ENCODE results near the gene NFIC.

NFIC gene

DNA sequence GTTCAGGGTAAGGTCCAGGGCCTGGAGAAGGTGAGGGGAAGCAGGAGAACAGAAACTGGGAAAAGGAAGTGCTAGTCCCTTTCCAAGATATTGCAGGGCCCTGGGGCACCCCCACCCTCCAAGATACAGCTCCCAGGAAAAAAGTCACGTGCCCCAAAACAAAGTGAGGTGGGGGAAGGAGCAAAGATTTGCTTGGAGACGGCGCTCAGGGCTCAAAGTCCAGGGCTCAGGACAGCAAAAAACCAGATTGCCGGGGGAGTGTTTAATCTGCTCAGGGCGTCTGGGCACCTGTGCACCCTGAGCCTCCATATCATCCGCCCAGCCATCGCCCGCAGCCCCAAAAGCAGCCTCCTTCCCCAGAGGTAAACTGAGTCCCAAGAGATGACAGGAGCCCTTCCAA is 107.6 kb downstream of the NFIC start:
- DNase-seq: no peak

DNA sequence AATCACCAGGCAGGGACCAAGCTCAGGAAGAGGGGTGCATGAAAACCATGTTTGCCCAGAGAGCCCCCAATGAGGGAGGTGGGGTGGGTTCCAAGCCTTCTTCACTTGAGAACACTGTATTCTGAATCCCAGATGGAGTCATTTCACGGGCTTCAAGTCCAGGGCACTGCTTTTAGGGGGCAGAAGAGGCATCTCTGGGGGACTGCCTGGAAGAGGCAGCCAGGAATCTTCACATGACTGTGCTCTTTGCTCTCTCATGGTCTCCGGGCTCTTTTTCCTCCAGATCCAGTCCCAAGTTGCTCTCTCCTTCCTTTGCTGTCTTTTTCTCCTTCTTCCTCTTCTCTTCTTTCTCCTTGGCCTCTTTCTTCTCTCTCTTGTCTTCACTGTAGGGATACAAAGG is 108.2 kb downstream of the NFIC start:
- no peak for DNase-seq

- no peak for DNase-seq
Observed at GRCh38 chr19:3475449-3475848, 109.1 kb downstream of the NFIC start.

- no peak for DNase-seq
Observed at GRCh38 chr19:3476830-3477229, 110.4 kb downstream of the NFIC start.

DNA sequence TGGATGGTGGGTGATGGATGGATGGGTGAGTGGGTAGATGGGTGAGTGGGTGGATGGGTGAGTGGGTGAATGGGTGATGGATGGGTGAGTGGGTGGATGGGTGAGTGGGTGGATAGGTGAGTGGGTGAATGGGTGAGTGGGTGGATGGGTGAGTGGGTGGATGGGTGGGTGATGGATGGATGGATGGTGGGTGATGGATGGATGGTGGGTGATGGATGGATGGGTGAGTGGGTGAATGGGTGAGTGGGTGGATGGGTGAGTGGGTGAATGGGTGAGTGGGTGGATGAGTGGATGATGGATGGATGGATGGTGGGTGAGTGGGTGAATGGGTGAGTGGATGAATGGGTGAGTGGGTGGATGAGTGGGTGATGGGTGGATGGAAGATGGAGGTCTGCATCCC is 111.1 kb downstream of the NFIC start:
- DNase-seq: no peak

GRCh38 chr19:3477951-3478350 is 111.6 kb downstream of the NFIC start:
- DNase-seq: no peak

GRCh38 chr19:3478409-3479176 is 112.2 kb downstream of the NFIC start:
- no peak for DNase-seq

DNA sequence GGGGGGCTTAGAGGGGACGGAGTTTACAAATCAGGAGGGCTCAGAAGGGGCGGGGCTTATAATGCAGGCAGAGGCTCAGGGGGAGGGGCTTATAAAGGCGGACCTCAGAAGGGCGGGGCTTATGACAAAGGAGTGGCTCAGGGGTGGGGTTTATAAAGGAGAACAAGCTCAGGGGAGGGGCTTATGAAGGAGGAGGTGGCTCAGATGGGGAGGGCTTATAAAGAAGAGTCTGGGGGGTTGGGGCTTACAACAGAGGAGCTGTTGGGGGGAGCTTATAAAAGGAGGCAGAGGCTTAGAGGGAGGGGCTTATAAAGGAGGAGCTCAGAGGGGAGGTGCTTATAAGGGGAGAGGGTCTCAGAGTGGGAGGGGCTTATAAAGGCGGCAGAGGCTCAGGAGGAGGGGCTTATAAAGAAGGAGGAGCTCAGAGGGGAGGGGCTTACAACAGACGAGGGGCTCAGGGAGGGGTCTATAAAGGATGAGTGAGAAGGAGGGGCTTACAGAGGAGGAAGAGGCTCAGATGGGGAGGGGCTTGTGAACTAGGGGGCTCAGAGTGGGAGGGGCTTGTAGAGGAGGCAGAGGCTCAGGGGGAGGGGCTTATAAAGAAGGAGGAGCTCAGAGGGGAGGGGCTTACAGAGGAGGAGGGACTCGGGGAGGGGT is 112.9 kb downstream of the NFIC start:
- no peak for DNase-seq

DNA sequence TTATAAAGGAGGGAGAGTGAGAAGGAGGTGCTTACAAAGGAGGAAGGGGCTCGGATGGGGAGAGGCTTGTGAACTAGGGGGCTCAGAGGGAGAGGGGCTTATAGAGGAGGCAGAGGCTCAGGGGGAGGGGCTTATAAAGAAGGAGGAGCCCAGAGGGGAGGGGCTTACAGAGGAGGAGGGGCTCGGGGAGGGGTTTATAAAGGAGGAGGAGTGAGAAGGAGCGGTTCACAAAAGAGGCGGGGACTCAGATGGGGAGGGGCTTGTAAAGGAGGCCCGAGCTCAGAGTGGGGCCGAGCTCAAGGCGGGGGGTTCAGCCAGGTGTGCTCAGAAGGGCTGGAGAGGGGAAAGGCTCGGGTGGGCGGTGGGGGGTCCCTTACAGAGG is 113.4 kb downstream of the NFIC start:
- DNase-seq: no peak

GRCh38 chr19:3480383-3481091 is 114.2 kb downstream of the NFIC start, which contains the start of gene SMIM24:
Gene SMIM24 (minus strand): TSS chr19:3480525. CDS start chr19:3480463, 62 bp downstream.
- no peak for DNase-seq

DNA sequence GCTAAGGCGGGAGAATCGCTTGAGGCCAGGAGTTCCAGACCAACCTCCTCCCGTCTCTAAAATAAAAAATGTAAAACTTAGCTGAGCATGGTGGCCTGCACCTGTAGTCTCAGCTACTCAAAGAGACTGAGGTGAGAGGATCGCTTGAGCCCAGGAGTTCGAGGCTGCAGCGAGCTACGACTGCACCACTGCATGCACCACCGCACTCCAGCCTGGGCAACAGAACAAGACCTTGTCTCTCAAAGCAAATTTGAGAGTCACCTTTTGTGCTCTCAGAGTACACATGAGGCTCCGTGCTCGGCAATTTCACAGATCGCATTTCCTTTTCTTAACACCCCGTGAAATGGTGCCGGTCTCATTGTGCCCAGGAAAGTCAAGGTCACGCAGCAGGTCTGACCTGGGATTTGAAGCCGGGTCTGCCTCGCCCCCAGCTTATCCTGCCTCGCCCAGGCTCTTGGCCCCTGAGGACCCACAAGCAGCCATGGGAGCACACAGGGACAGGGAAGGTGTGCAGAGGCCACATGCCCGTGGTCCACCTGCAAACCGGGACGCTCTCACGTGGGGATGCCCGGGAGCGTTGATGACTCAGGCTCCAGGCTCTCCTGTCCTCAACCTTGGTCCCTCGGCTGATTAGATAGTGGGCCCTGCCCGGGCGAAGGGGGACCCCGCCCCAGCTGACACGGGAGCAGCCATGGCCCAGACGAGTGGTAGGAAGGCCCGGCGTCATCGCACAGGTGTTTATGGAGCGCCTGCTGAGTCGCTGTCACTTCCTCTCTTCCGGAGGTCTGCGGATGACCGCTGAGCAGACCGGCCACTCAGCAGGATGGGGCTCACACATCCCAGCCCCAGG is 115.1 kb downstream of the NFIC start:
- DNase-seq: no peak

DNA sequence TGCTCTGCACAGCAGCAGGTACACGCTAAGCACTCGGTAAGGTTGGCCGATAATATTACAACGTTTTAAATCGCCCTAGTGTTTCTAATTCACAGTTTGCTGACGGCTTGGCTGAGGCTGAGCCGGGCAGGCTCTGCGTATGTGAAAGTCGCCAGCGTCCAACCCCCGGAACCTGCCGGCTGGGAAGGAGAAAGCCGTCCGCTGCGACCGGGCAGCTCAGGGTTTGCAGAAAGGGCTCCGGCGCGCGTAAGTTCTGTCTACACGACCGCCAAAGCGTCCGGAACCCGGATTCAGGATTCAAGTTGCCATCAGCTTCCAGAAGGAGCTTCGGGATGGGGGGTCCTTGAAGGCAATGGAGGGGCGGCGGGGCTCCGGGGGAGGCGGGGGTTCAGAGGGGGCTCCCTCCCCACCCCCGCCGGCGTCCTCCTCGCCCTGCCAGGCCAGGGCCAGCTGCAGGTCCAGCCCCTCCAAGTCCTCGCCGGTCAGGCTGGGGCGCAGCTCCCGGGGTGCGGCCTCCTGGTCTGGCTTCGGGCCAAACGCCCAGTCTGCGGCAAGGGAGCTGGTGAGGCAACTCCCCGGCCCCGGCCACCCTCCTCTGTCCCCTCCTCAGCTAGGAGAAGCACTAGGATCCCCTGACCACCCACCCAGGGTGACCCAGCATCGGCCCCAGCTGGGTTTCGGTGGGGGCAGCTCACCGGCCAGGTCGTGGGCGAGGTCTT is 116.3 kb downstream of the NFIC start:
- DNase-seq: no peak

- DNase-seq: no peak
Observed at GRCh38 chr19:3483226-3483628, 116.8 kb downstream of the NFIC start, which contains the start of gene SMIM44. Gene SMIM44 (minus strand): TSS chr19:3483441. CDS start chr19:3483403, 38 bp downstream.

DNA sequence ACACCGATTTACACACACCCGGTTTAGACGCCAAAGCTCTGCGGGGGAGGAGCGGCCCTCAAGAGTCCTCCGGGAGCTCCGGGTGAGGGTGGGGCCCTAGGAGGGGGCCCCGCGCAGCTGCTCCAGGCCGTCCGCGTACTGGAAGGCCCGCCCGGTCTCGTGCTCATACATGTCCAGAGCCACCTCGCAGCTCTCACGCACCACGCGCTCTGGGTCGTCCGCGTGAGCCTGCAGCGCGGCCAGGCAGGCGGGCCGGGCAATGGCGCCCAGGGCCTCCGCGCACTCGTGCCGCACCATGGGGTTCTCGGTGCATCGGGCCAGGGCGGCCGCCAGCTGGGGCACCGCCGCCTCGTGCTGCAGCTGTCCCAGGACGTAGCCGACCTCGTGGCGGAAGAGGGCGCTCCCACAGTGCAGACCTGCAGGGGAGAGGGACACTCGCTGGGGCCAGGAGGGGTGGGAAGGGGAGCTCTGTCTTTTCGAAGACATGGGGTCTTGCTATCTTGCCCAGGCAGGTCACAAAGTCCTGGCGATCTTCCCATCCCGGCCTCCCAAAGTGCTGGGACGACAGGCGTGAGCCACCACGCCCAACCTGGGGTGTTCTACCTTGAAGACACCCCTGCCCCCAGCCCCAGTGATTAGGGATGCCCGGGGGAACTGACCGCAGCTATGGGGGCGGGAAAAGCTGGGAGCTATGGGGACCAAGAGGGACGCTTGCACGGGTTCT is 125.2 kb downstream of the NFIC start:
- DNase-seq: no peak

- no peak for DNase-seq
Observed at GRCh38 chr19:3492131-3492839, 125.9 kb downstream of the NFIC start.

DNA sequence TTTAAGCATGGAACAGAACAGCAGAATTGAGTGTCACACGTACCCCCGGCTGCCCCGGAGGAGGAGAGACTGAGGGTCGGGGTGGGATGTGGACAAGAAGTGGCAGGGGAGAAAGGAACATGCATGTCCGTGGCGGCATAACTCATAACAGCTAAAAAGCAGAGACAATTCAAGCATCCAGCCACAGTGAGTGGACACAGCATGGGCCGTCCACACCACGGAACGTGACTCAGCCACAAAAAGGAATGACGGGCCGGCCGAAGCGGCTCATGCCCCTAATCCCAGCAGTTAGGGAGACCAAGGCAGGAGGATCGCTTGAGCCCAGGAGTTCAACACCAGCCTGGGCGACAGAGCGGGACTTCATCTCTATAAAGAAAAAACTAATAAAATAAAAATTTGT is 126.5 kb downstream of the NFIC start:
- no peak for DNase-seq

DNA sequence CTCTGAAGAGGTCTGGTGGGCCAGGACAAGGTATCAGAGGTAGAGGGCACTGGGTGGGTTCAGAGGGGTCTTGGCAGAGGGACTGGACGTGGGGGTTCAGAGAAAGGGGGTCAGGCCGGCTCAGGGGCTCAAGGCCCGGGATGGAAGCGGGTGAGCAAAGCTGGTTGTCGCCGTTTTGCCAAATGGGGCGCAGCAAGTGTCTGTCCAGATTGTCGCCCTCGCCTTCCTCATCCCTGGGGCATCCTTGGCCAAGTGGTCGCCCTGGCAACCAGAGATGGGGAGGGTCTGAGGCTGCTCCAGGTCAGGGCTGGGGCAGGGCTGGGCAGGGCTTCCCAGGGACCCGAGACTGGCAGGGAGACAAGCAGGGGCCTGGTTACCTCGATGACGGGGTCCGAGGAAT is 127.3 kb downstream of the NFIC start:
- no peak for DNase-seq

DNA sequence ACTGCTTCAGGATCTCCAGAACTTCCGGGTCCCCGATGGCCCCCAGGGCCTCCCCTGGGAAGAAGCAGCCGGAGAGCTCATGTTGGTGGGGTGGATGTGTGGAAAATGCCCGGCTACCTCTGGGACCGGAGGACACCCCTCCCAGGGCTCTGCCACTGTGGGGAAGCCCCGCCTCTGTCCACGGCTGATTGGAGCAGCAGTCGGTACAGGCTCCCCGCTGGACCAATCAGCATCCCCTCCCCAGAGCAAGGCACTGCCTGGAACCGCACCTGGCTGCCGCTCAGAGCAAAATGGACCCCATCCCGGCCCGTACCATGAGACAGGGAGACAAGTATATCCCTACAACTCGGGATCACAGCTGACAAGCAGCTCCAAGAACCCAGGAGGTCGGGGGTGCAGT is 127.7 kb downstream of the NFIC start:
- DNase-seq: no peak

DNA sequence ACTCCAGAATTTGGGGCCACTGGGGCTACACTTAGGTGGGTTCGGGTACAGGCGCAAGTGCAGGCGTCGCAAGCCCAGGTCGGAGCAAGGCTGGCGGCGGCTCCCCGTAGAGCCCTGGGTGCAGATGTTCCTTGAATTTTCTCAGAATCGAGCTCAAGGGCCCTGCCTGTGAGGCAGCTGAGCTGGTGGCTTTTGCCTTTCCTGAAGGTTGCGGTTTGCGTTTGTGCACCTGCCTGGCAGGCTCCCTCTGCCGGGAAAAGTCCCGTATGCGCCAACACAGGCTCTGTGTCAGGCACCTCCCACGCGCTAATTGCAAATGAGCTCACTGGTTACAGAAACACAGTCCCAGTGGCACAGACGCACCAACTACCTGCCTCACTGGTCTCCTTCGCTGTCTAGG is 128.2 kb downstream of the NFIC start:
- DNase-seq: no peak

DNA sequence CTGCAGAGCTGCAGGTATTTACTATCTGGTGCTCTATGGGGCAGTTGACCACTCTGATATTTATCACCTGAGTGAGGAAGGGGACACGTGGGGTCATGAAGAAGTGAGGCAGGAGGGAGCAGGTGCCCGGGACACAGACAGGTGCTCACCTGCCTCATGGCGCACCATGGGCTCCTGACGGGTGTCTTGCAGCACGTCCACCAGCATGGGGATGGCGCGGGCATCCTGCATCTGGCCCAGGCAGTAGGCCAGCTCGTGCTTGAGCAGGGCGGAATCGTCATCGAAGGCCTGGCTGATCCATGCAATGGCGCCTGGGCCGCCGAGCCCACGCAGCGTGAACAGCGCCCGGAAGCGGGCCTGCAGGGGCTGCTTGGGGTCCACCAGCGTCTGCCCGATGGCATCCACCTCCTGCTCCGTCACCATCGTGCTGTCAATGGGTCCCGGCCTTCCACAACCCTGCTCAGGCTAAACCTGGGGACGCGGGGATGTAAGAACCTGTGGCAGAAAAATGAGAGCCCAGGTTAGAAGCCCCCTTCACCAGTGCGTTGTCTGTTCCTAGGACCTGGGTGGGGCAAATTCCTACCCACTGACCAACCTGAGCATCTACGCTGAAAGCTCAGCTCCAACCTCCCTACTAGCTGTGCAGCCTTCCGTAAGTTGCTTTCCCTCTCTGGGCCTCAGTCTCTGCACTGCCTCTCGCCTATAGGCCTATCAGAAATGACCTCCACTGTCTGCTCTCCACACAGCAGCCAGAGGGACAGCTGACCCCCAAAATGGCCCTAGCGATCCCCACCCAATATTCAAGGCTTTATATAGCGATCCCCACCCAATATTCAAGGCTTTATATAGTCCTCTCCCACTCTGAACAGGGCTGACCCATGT is 130.2 kb downstream of the NFIC start:
- no peak for DNase-seq
